Cardiac fibroblast (primary cell): ENCODE measurements around the gene NUDT14.

Source experiments
- DNase-seq, 2 donors: peaks; one replicate each; pipeline versions ENCODE4 v3.0.0 to v3.0.0-alpha.2; 2010; ENCODE audit warnings: low read depth in 2 of 2
- H3K4me3 ChIP-seq, 2 donors: replicated peaks in 1 of 2; 1 replicate in 1 of 2; 2 replicates in 1 of 2; pipeline ENCODE4 v1.5.1; 2011; ENCODE audit warnings: low read depth in 2 of 2, low read length in 2 of 2, mild to moderate bottlenecking in 2 of 2, moderate library complexity in 1 of 2
- TF ChIP-seq, protein P1 (sequence below): IDR thresholded peaks from one replicate; pipeline ENCODE4 v1.5.1; 2011; ENCODE audit warnings: low read depth, mild to moderate bottlenecking, low read length, inconsistent platforms

The NUDT14 gene

DNA sequence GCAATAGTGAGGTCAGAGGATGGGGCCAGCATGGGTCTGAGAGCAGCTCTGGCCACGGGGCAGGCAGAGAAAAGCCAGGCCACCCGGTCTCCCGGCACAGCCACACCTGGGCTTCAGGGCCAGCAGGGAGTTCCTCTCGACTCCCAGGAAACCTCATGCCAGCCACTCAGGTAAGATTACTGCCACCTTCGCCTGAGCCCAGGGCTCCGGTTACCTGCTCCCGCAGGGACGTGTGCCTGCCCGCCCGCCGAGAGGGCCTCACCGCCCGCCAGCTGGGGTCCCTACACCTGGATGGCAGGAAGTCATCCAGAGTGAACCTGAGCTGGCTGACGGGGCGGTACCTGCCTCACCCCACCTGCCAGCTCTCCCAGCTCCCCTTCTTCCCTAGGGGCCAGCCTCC is 19.8 kb downstream of the NUDT14 start:
- TF ChIP-seq, protein P1, sequence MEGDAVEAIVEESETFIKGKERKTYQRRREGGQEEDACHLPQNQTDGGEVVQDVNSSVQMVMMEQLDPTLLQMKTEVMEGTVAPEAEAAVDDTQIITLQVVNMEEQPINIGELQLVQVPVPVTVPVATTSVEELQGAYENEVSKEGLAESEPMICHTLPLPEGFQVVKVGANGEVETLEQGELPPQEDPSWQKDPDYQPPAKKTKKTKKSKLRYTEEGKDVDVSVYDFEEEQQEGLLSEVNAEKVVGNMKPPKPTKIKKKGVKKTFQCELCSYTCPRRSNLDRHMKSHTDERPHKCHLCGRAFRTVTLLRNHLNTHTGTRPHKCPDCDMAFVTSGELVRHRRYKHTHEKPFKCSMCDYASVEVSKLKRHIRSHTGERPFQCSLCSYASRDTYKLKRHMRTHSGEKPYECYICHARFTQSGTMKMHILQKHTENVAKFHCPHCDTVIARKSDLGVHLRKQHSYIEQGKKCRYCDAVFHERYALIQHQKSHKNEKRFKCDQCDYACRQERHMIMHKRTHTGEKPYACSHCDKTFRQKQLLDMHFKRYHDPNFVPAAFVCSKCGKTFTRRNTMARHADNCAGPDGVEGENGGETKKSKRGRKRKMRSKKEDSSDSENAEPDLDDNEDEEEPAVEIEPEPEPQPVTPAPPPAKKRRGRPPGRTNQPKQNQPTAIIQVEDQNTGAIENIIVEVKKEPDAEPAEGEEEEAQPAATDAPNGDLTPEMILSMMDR: no peak
- no peak overlapping the region for H3K4me3 ChIP-seq
- DNase-seq: no peak

DNA sequence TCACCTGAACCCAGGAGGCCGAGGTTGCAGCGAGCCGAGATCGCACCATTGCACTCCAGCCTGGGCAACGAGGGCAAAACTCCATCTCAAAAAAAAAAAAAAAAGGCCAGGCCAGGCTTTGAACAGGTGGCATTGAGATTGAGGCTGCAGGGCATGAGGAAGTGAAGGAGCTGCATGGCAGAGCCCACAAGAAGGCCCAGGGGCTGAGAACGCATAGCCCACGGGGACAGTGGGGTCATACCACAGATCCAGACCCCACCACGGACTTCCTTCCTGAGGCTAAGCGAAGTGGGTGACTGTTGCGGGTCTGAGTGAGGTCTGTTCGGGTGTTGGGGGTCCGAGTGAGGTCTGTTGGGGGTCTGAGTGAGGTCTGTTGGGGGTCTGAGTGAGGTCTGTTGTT is 20.3 kb downstream of the NUDT14 start:
- TF ChIP-seq, protein P1: no peak
- no peak for DNase-seq
- no peak overlapping the region for H3K4me3 ChIP-seq

DNA sequence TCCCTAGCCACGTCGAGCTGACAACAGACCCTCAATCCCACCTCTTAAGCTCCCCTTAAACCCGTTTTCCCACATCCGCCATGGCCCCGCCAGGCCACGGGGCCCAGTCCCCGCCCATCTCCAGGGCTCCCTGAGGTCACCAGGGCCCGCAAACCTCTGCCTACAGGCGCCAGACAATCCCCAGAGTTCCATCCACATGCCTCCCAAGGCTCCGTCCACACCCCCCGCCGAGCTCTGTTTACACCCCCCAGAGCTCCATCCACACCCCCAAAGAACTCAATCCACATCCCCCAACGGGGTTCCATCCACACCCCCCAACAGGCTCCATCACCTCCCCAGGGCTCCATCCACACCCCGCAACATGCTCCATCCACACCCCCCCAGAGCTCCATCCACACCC is 21.8 kb downstream of the NUDT14 start:
- no peak overlapping the region for H3K4me3 ChIP-seq
- DNase-seq: no peak
- TF ChIP-seq, protein P1: no peak

DNA sequence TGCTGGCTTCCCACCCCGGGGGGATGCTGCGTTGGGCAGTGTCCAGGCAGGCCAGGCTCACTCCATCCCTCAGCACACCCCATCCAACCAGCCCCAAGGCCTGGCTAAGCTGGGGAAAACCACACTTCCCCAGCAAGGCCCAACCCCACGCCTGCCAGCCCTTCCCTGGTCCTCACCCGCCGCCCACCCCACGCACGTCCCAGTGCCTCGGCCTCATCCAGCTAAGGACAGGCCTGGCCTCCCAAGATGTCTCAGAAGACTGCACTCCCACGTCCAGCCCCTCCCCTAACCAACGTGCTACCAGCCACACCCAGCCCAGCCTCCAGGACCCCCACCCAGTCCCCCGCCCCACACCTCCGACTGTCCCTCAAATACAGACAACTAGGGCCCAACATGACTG is 22.3 kb downstream of the NUDT14 start:
- DNase-seq: no peak
- TF ChIP-seq, protein P1: no peak
- no peak overlapping the region for H3K4me3 ChIP-seq

DNA sequence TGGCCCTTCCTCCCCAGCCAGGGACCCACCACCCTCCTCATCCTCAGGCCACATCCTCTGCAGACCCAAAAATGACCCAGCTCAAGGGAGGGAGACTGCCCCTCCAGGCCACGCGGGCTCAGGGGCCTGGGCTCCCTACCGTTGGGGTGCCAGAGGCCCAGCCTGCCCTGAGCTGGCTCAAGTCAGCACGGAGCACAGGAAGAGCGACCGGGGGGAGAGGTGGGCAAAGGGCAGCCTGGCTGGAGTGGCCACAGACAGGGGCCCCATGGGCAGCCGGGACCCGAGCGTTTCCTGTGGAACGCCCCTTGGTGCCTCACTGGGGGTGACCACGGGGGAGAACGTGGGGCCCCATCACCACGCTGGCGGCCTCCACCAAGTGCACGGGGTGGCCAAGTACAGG is 23.2 kb downstream of the NUDT14 start:
- no peak overlapping the region for H3K4me3 ChIP-seq
- TF ChIP-seq, protein P1: no peak
- no peak for DNase-seq

DNA sequence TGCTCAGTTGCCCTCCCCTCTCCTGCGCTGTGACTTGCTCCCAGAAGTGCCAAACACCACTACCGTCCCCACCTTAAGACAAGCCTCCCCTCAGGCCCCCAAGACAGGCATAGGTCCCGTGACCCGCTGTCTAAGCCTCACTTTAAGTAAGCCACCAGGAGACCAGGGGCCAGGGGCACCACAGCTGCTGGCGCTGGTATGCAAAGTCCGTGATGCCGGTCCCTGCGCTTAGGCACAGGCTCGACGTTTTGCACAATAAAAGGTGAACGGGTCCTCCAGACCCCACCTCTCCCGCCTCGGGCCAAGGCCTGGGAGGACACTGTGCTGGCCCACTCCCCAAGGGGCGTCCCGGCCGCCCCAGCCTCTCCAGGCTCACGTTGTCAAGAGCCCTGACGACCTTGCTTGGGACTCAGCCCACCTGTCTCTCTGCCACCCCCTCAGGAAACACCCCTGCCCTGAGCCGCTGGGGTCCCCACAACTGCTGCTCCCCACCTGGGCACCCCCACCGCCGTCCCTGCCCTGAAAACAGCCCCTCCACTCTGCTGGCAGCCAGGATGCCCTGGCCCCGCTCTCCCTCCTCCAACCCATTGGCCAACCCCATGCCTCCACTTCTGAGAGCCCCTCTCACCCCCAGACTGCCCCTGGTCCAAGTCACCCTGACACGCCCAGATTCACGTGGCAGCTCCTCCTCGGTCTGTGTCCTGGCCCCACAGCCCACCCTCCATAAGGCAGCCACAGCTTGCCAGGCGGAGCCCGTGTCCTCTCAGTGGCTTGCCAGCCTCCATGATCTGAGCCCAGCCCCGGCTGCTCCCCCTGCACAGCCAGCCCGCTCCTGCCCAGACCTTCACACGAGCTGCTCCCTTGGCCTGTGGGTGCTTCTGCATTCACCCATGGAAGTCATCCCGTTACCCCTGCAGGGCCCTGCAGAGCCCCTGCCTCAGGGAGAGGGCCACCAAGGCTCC is 24.4 kb downstream of the NUDT14 start:
- no peak overlapping the region for H3K4me3 ChIP-seq
- TF ChIP-seq, protein P1: no peak
- no peak for DNase-seq
